ENCODE results near the gene ITPR1. TPM values are rescaled to one million over a fixed set of nuclear protein-coding genes. Genes with fewer than 3 reads are reported as not detected.

The ITPR1 gene
- total and polyA plus RNA-seq, 2 of the 4 experiments (the other 2 are of a cell fraction) = 1.8 to 5.7 TPM

- no peaks in the 10 kb centered on the region for H3K27me3 ChIP-seq (ENCODE audit: control insufficient read depth, insufficient read depth, low read length)
- H2AFZ ChIP-seq (replicated peaks; ENCODE audit: low read length, poor library complexity) = no peak overlapping the region
- no peak overlapping the region for H3K4me2 ChIP-seq (ENCODE audit: low read depth, low read length)
- H2AK9ac ChIP-seq (replicated peaks; ENCODE audit: low read depth, low read length, poor library complexity) = no peak overlapping the region
- H3K56ac ChIP-seq (ENCODE audit: extremely low read depth, insufficient read depth, low read length) = no peak overlapping the region
- ChIA-PET POLR2A (ENCODE audit: unreplicated experiment) (no interaction called here), CTCF (no interaction called here)
- ATAC-seq (ENCODE audit: low read depth) (no peak), DNase-seq (no peak)
- H4K20me1 ChIP-seq (ENCODE audit: insufficient read depth, low read length) = no peaks in the 10 kb centered on the region
- no peak overlapping the region for H3K9ac ChIP-seq (ENCODE audit: low read depth, low read length)
- dilution Hi-C loops (cut with HindIII; ENCODE audit: low sequenced_read_pairs, unreplicated experiment) (no loop called here), in situ Hi-C loops (cut with MboI; ENCODE audit: low sequenced_read_pairs) (no loop called here), intact Hi-C loops (cut with micrococcal nuclease) (no loop called here)
- H2BK15ac ChIP-seq (ENCODE audit: low read depth, low read length) = no peak overlapping the region
- no peak overlapping the region for H3K23ac ChIP-seq (ENCODE audit: low read depth, low read length)
- H3K14ac ChIP-seq (replicated peaks; ENCODE audit: low read depth, low read length) = no peak overlapping the region
- H3K9me1 ChIP-seq (ENCODE audit: insufficient read depth, low read length) = no peaks in the 10 kb centered on the region
- WGBS, 2 experiments (ENCODE audit: extremely low coverage in 2 of 2, insufficient read length in 1 of 2) = no CpG with 5 or more reads among the region's 1 CpG
- H3K4me1 ChIP-seq (ENCODE audit: control insufficient read depth, insufficient read depth, low read length) = no peaks in the 10 kb centered on the region
- no peak overlapping the region for H3K4ac ChIP-seq (ENCODE audit: low read depth, low read length)
- H3K36me3 ChIP-seq (ENCODE audit: control insufficient read depth, insufficient read depth, low read length) = no peaks in the 10 kb centered on the region
- TF ChIP-seq ELK1 (IDR thresholded peaks at IDR 0.05; ENCODE audit: borderline replicate concordance, low read depth, low read length) (no peak), CHD1 (IDR thresholded peaks at IDR 0.05; ENCODE audit: low read depth, low read length) (no peak), RAD21 (IDR thresholded peaks at IDR 0.05; ENCODE audit: low read length) (no peak), CTCF (conservative IDR thresholded peaks at IDR 0.05; ENCODE audit: low read depth, low read length) (no peak), NFE2L2 (IDR thresholded peaks at IDR 0.05; ENCODE audit: low read depth, low read length) (no peak), MAFK (IDR thresholded peaks at IDR 0.05; ENCODE audit: low read depth, low read length) (no peak), RCOR1 (IDR thresholded peaks at IDR 0.05; ENCODE audit: insufficient replicate concordance, low read length) (no peak), FOS (IDR thresholded peaks at IDR 0.05; ENCODE audit: low read depth, low read length) (no peak)
- no peaks in the 10 kb centered on the region for H3K79me1 ChIP-seq (ENCODE audit: low read depth in 1 of 2, low read length in 2 of 2)
- no peak overlapping the region for H2AK5ac ChIP-seq (ENCODE audit: low read depth, low read length)
- no peak overlapping the region for H2BK120ac ChIP-seq (ENCODE audit: low read depth, low read length)
- H3K4me3 ChIP-seq (ENCODE audit: insufficient read depth, low read depth, low read length) = no peak overlapping the region
- H3K18ac ChIP-seq (ENCODE audit: low read depth, low read length) = no peak overlapping the region
- H2BK20ac ChIP-seq (ENCODE audit: low read depth, low read length) = no peak overlapping the region
- no peak overlapping the region for H3K27ac ChIP-seq (ENCODE audit: insufficient read depth, low read length)
- no peaks in the 10 kb centered on the region for H3K9me3 ChIP-seq (ENCODE audit: control insufficient read depth, insufficient read depth, low read length)
- no peak overlapping the region for H2BK5ac ChIP-seq (ENCODE audit: low read depth, low read length, poor library complexity, severe bottlenecking)
- H4K8ac ChIP-seq (ENCODE audit: low read depth in 2 of 2, low read length in 2 of 2) = no peak overlapping the region
- H4K91ac ChIP-seq (ENCODE audit: insufficient read depth, low read depth, low read length) = no peak overlapping the region
- no TSS peak for BruUV-seq (replicated peaks)
- no peak overlapping the region for H4K5ac ChIP-seq (ENCODE audit: low read depth, low read length)
These were observed 285.6 kb downstream of the ITPR1 start for GRCh38 chr3:4778740-4779139.
